Astrocyte of the spinal cord (primary cell): ENCODE measurements around the gene CD248.

Source experiments
- DNase-seq: peaks from one replicate; pipeline ENCODE4 v3.0.0; 2011; ENCODE audit warnings: low read depth, low spot score
- H3K4me3 ChIP-seq: 2 replicates; pipeline ENCODE4 v1.5.1; 2011; ENCODE audit warnings: low read depth, mild to moderate bottlenecking, low read length, moderate library complexity
- in situ Hi-C: cut with HindIII; loops from 2 replicates; pipeline ENCODE4 v1.10.0; 2017; ENCODE audit warnings: low sequenced_read_pairs
- TF ChIP-seq, protein P1 (sequence below): IDR thresholded peaks from 2 replicates; pipeline ENCODE4 v1.5.1; 2012; ENCODE audit warnings: low read depth, mild to moderate bottlenecking, low read length, inconsistent platforms

The CD248 gene

DNA sequence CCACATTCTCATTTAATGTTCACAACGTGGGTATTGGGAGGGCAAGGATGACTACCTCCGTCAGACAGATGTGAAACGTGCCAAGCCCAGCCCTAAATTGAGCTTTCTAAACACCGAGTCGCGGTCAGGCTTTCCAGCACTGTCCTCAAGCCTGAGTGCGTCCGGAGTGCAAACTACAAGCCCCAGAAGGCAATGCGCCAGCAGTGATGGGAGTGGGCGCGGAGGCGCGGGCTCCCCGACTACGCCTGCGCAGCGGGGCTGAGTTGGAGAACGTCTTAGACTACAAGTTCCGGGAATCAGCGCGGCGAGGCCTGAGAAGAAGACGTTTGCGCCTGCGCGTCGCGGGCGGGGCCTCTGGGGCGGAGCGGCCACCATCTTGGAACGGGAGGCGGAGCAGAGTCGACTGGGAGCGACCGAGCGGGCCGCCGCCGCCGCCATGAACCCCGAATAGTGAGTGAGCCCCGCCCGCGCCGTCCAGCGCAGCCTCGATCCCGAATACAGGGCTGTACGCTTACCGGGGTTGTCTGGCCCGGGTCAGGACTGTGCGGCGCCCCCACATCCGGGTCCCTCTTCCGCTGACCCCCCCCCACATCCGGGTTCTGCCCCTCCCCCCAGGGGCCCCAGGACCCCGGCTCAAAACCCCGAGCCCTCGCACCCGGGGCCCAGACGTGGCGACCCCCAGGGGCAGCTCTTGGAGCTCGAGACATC is 48.4 kb downstream of the CD248 start, which contains the start of gene RAB1B:
RAB1B (plus strand) TSS at position 396 of the 708 bp plus-strand sequence; CDS start at position 437, 41 bp downstream.
- in situ Hi-C loops: no loop called here
- peak; percentile 100 for DNase-seq
- TF ChIP-seq, protein P1, sequence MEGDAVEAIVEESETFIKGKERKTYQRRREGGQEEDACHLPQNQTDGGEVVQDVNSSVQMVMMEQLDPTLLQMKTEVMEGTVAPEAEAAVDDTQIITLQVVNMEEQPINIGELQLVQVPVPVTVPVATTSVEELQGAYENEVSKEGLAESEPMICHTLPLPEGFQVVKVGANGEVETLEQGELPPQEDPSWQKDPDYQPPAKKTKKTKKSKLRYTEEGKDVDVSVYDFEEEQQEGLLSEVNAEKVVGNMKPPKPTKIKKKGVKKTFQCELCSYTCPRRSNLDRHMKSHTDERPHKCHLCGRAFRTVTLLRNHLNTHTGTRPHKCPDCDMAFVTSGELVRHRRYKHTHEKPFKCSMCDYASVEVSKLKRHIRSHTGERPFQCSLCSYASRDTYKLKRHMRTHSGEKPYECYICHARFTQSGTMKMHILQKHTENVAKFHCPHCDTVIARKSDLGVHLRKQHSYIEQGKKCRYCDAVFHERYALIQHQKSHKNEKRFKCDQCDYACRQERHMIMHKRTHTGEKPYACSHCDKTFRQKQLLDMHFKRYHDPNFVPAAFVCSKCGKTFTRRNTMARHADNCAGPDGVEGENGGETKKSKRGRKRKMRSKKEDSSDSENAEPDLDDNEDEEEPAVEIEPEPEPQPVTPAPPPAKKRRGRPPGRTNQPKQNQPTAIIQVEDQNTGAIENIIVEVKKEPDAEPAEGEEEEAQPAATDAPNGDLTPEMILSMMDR: no peak
- peak within 1 kb of the TSS; percentile 92 for H3K4me3 ChIP-seq

DNA sequence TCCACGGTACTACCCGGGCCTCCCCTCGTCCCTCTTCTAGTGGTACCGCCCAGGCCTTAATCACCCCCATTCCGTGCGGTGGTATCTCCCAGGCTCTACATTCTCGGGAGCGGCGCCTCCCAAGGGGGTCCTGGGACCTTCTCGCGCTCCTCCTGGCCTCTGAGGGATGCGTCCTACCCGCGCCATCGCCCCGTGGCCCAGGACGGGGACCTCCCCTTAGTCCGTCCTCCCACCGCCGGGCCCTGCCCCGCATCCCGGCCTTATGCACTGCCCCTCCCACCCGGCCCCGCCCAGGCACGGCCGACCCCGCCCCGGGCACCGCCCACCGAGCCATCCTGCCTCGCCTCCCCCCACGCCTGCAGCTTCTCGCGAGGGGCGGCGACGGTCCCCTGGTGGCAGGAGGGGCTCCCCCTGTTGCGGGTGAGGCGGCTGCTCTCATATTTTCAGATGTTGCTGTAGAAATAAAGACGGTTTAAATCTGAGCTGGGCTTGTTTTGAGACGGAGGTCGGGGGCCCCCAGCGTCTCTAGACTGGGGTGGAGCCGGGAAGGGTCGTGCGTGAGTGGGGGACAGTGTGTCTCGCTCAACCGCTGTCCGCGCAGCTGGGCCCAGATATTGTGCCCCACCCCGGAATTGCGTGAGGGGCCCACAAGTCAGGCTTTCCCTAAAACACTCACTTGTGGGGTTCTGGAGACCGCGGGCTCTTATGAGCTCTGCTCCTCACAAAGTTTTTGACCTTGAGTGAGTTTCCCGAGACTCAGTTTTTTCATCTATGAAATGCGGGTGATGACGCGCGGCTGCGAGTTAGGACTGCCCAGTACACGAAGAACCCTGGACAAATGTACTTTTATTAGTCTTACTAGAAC is 49.2 kb downstream of the CD248 start:
- H3K4me3 ChIP-seq: peak overlapping the region; percentile 66
- in situ Hi-C loops: no loop called here
- TF ChIP-seq, protein P1: no peak
- peak; percentile 90 for DNase-seq

DNA sequence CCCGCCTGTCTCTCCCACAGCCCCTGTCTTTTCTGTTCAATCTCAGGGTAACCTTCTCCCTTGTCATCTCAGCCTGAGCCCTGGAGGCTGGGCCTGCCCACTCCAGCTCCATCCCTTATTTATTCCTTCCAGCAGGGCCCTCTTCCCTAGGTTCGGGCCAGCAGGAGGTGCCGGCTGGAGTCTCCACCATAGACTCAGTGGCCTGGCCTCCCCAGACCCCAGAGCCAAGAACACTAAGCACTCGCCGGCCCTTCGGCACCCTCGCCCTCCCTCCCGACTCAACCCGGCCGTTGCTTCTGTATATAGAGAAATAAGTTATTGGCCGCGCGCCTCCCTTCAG is 49.8 kb downstream of the CD248 start:
- in situ Hi-C loops: no loop called here
- no peak for DNase-seq
- peak overlapping the region; percentile 66 for H3K4me3 ChIP-seq
- TF ChIP-seq, protein P1: no peak

DNA sequence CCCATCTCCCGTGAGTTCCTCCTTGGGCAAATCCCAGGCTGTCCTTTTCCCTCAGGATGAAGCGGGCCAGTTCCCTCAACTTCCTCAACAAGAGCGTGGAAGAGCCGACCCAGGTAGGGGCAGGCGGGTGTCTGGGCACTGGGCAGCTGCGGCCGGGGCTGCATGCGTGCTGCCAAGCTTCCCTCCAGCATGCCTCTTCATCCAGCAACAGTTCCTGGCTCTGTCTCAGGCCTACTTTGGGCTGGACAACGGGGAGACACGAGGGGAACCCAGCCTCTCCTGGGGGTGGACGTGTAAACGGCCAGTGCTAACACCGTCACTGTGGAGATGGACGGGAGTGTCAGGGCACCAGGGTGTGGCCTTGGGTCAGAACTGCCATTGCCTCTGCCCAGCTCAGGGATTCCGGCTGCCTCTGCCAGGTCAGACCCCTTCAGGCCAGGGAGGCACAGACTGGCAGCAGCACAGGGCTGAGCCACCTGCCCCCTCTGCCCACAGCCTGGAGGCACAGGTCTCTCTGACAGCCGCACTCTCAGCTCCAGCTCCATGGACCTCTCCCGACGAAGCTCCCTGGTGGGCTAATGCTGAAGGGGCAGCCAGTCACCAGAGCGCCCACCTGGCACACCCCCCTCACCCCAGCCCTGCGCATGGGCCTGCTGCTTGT is 50.3 kb downstream of the CD248 start:
- TF ChIP-seq, protein P1: no peak
- no peak for DNase-seq
- in situ Hi-C loops: no loop called here
- H3K4me3 ChIP-seq: peak overlapping the region; percentile 66

DNA sequence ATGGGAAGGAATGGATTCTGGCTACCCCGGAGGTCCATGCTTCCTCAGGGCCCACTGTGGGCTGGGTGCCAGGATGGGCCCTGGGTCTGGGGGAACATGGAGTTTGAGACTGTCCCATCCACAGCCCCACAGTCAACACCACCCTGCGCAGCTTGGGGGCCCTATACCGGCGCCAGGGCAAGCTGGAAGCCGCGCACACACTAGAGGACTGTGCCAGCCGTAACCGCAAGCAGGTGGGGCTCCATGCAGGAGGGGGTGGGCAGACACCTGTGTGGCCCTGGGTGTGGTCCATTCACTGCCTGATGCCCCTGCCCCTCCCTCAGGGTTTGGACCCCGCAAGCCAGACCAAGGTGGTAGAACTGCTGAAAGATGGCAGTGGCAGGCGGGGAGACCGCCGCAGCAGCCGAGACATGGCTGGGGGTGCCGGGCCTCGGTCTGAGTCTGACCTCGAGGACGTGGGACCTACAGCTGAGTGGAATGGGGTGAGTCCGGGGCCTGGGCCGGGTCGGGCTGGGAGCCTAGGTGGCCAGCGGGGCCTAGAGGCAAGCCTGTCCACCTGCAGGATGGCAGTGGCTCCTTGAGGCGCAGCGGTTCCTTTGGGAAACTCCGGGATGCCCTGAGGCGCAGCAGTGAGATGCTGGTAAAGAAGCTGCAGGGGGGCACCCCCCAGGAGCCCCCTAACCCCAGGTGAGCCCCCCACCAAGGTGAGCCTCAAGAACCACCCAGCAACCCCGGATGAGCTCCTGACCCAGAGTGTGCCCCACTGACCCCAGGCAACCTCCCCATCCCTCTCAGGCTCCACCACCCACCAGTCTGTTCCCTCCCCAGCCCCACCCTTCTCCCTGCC is 51.1 kb downstream of the CD248 start:
- H3K4me3 ChIP-seq: no peak overlapping the region
- TF ChIP-seq, protein P1: no peak
- in situ Hi-C loops: no loop called here
- no peak for DNase-seq

DNA sequence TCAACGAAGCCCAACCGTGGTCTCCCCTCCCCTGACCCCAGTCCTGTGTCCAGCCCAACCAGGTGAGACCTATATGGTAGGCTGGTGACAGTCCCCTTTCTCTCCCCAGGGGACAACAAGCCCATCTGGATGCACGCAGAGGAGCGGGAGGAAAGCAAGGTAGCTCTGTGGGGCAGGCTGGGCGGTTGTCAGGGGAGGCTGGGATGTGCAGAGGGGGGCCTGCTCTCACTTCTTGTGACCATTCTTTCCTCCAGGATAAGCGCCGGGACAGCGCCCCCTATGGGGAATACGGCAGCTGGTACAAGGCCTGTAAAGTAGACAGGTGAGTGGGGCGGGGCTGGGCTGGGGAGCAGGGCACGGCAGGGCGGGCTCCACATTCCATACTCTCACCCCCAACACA is 51.9 kb downstream of the CD248 start:
- in situ Hi-C loops: no loop called here
- DNase-seq: no peak
- TF ChIP-seq, protein P1: peak; percentile 50
- no peak overlapping the region for H3K4me3 ChIP-seq
